GM20000 (cell line): Measurements from ENCODE around the gene CDNF.
"Not testable (repeated sequence)": the region's sequence is repeated elsewhere in the genome, so short reads cannot be mapped to it uniquely, and the experiment has no call there.

Source experiments
- DNase-seq: peaks from one replicate; pipeline ENCODE4 v3.0.0; 2012; ENCODE audit warnings: low spot score
- TF ChIP-seq, protein P1 (sequence below): IDR thresholded peaks from 2 replicates; pipeline ENCODE4 v1.5.1; 2012; ENCODE audit warnings: mild to moderate bottlenecking, control low read depth; ENCODE audit errors: extremely low read depth, missing control alignments

CDNF gene

DNA sequence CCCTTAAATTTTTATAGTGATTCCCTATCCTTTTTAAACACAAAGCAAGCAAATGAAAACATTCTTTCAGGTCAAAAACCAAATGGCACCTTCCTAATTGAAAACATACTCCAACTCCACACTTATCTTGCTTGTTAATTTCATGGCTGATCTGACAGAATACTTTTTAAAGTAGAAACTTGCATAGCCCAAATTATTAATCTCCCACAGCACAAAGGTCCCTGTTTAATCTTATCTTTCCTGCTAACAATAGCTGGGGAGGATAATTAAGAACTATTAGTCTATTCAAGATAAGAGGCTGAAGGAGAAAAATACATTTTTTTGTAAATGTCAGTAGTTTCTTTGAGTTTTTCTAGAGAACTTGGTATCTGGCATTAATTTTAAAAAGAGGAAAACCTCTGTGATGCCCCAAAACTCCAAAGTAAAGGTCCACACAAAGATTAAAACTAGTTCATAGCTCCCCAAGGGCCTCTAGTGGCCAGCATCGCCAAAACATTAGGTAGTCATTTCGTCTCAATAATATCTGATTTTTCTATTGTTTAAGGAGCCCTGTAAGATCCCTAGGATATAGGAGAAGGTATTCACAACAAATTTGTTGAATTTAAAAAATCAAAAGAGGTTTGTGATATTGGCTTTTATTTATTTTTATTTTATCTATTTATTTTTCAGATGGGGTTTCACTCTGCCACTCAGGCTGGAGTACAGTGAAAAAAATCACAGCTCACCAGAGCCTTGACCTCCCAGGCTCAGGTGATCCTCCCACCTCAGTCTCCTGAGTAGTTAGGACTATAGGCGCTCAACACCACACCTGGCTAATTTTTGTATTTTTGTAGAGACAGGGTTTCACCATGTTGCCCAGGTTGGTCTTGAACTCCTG lies 14.7 kb downstream of the CDNF start:
- TF ChIP-seq, protein P1, sequence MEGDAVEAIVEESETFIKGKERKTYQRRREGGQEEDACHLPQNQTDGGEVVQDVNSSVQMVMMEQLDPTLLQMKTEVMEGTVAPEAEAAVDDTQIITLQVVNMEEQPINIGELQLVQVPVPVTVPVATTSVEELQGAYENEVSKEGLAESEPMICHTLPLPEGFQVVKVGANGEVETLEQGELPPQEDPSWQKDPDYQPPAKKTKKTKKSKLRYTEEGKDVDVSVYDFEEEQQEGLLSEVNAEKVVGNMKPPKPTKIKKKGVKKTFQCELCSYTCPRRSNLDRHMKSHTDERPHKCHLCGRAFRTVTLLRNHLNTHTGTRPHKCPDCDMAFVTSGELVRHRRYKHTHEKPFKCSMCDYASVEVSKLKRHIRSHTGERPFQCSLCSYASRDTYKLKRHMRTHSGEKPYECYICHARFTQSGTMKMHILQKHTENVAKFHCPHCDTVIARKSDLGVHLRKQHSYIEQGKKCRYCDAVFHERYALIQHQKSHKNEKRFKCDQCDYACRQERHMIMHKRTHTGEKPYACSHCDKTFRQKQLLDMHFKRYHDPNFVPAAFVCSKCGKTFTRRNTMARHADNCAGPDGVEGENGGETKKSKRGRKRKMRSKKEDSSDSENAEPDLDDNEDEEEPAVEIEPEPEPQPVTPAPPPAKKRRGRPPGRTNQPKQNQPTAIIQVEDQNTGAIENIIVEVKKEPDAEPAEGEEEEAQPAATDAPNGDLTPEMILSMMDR = peak; percentile 34
- peak; percentile 58 for DNase-seq

DNA sequence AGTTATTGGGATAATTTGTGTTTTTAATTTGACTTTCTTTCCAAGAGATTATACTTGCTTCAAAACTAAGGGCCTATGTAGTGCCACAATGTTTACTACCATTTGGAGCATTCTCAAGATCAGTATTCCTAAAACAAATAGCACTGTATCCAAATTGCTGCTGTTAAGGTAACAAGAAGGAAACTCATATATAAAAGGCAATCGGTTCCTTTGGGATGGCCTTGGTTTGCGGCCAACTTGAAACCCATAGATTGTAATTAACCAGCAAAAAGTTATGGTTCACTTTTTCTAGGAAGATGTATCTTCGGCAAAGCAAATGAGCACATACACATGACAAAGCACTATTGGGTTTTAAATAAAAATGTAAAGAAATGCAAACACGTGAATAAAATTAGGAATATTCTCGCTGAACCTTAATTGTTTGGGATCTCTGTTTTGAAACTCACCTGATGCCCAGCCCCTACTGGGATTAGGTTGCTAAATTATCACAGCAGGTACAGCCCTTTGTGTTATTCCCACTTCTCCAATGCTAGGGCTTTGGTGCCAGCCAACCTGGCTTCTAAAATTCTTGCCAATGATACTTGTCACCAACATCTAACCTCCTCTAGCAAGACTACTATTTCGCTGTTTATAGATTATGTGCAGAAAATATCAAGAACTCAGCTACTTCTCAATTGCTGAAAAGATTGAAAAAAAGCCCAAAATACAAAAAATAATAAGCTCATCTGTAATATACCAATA lies 16.0 kb downstream of the CDNF start:
- TF ChIP-seq, protein P1 = no peak
- no peak for DNase-seq

DNA sequence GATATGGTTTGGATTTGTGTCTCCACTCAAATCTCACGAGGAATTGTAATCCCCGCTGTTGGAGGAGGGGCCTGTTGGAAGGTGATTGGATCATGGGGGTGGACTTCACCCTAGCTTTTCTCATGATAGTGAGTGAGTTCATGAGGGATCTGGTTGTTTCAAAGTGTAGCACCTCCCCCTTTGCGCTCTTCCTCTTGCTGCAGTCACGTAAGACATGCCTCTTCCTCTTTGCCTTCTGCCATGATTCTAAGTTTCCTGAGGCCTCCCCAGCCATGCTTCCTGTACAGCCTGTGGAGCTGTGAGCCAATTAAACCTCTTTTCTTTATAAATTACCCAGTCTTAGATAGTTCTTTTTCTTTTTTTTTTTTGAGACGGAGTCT lies 17.1 kb downstream of the CDNF start:
- DNase-seq = no peak
- TF ChIP-seq, protein P1 = no peak

DNA sequence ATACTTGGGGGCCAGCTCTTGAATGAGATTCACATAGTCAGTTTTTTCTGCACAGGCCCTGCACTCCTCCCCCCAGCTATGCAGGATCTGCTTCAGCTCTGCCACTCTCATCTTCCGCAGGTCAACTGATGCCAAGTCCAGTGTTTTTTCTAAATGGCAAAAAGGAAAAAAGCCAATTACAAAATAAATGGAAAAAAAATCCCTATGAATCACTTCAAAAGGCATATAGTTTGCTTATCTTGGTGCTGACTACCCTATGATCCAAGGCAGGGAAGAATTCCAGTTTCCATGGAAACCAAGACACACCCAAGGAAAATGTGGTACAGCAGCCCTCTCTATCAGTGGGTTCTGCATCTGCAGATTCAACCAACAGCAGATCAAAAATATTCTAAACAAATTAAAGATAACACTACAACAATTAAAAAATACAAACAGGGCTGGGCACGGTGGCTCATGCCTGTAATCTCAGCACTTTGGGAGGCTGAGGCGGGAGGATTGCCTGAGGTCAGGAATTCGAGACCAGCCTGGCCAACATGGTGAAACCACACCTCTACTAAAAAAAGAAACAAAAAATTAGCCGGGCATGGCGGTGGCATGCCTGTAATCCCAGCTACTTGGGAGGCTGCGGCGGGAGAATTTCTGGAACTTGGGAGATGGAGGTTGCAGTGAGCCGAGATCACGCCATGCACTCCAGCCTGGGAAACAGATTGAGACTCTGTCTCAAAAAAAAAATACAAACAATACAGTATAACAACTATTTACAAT lies 17.6 kb downstream of the CDNF start:
- DNase-seq = no peak
- TF ChIP-seq, protein P1 = no peak

DNA sequence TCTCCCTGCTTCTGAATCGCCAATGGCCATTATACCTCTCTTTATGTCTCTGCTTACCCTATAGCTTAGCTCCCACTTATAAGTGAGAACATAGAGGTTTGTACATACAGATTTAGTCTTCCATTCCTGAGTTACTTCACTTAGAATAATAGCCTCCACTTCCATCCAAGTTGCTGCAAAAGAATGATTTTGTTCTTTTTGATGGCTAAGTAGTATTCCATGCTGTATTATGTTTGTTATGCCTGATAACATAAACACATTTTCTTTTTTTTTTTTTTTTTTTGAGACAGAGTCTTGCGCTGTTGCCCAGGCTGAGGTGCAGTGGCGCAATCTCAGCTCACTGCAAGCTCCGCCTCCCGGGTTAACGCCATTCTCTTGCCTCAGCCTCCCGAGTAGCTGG lies 21.1 kb downstream of the CDNF start:
- not testable (repeated sequence) for DNase-seq

DNA sequence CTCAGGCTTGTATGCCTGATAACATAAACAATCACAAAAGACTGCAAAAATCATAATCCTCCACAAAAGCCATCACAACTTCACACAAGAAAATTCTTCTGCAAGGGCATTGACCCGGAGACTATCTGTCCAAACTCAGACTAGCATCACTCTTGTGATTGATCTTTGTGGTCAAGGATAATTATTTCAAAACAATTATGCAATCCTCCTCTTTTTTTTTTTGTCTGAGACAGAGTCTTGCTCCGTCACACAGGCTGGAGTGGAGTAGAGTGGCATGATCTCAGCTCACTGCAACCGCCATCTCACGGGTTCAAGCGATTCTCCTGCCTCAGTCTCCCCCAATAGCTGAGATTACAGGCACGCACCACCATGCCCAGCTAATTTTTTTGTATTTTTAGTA lies 22.2 kb downstream of the CDNF start:
- TF ChIP-seq, protein P1 = no peak
- DNase-seq = no peak

DNA sequence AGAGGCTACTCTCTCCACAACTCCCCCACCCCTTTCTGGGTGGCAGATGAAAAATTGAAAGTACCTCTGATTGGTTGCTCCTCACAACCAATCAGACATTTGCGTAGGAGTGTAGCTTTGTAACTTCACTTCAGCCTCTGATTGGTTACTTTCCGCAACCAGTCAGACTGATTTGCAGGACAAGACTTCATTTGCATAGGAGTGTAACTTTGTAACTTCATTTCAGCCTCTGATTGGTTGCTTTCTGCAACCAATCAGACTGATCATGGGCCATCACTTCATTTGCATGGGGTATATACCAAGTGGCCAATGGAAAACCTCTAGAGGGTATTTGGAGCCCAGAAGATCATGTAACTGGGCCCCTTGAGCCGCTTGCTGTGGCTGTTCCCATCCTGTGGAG lies 25.6 kb downstream of the CDNF start:
- TF ChIP-seq, protein P1 = no peak
- DNase-seq = no peak
